H1 (cell line): ENCODE measurements around the gene DCDC2. TPM values are rescaled to one million over a fixed set of nuclear protein-coding genes. Genes with fewer than 3 reads are reported as not detected.

Experiments used
- BRCA1 ChIP-seq: IDR thresholded peaks from 2 replicates; pipeline ENCODE4 v1.6.1; 2012; ENCODE audit warnings: low read depth, low read length, improper control_type of control experiment
- CEBPB ChIP-seq: IDR thresholded peaks from 2 replicates; pipeline ENCODE4 v1.6.1; 2012; ENCODE audit warnings: low read depth, low read length
- CHD1 ChIP-seq: IDR thresholded peaks from 2 replicates; pipeline ENCODE4 v1.6.1; 2012; ENCODE audit warnings: low read depth, low read length, improper control_type of control experiment
- CREB1 ChIP-seq: IDR thresholded peaks from 2 replicates; pipeline ENCODE4 v1.6.1; 2012; ENCODE audit warnings: inconsistent platforms
- E2F6 ChIP-seq: IDR thresholded peaks from 2 replicates; pipeline ENCODE4 v1.6.1; 2012; ENCODE audit warnings: inconsistent platforms
- EP300 ChIP-seq, 2 experiments: IDR thresholded peaks; 1 replicate in 1 of 2; 2 replicates in 1 of 2; pipeline ENCODE4 v1.6.1; 2011 to 2012; ENCODE audit warnings: low read depth in 2 of 2, low read length in 2 of 2, mild to moderate bottlenecking in 2 of 2, borderline replicate concordance in 1 of 2, inconsistent platforms in 1 of 2, moderate library complexity in 1 of 2
- JUN ChIP-seq: IDR thresholded peaks from 2 replicates; pipeline ENCODE4 v1.6.1; 2011; ENCODE audit warnings: low read depth, mild to moderate bottlenecking, improper control_type of control experiment, low read length
- KDM1A ChIP-seq: fragments of 200-600, 300-600 bp; sonication (generic); IDR thresholded peaks from 2 replicates; pipeline ENCODE4 v1.7.1; 2016; ENCODE audit warnings: mild to moderate bottlenecking, low read length, borderline replicate concordance
- KDM5A ChIP-seq: fragments of 200-600 bp; IDR thresholded peaks from 2 replicates; pipeline ENCODE4 v1.7.1; 2012; ENCODE audit warnings: mild to moderate bottlenecking, low read length, inconsistent platforms, mixed read lengths
- MAFK ChIP-seq: IDR thresholded peaks from 2 replicates; pipeline ENCODE4 v1.6.1; 2012; ENCODE audit warnings: low read depth, mild to moderate bottlenecking, improper control_type of control experiment, low read length
- RAD21 ChIP-seq, 2 experiments: IDR thresholded peaks in 1 of 2; conservative IDR thresholded peaks in 1 of 2; 2 replicates each; pipeline ENCODE4 v1.6.1; 2011; ENCODE audit warnings: low read depth in 2 of 2, low read length in 2 of 2, improper control_type of control experiment in 1 of 2, inconsistent platforms in 1 of 2, mild to moderate bottlenecking in 1 of 2, moderate library complexity in 1 of 2
- RXRA ChIP-seq: IDR thresholded peaks from 2 replicates; pipeline ENCODE4 v1.6.1; 2011; ENCODE audit warnings: low read depth, mild to moderate bottlenecking, low read length, moderate library complexity; ENCODE audit not compliant: insufficient read depth
- SAP30 ChIP-seq: fragments of 300-600 bp; sonication (generic); IDR thresholded peaks from 2 replicates; pipeline ENCODE4 v1.7.1; 2012; ENCODE audit warnings: low read length, moderate library complexity, mild to moderate bottlenecking, inconsistent platforms; ENCODE audit not compliant: insufficient read depth, insufficient replicate concordance
- SP2 ChIP-seq: IDR thresholded peaks from 2 replicates; pipeline ENCODE4 v1.6.1; 2012; ENCODE audit warnings: mild to moderate bottlenecking, low read length, inconsistent platforms
- SP4 ChIP-seq: IDR thresholded peaks from 2 replicates; pipeline ENCODE4 v1.6.1; 2012; ENCODE audit warnings: low read length, inconsistent platforms
- SRF ChIP-seq: IDR thresholded peaks from 2 replicates; pipeline ENCODE4 v1.6.1; 2011; ENCODE audit warnings: mild to moderate bottlenecking, low read depth, low read length, moderate library complexity
- TAF1 ChIP-seq: IDR thresholded peaks from 2 replicates; pipeline ENCODE4 v1.6.1; 2011; ENCODE audit warnings: mild to moderate bottlenecking, low read depth, low read length
- TAF7 ChIP-seq: optimal IDR thresholded peaks from 2 replicates; pipeline ENCODE3; 2011; ENCODE audit warnings: low read depth, mild to moderate bottlenecking, inconsistent platforms, low read length, moderate library complexity, borderline replicate concordance
- TBP ChIP-seq: IDR thresholded peaks from 2 replicates; pipeline ENCODE4 v1.6.1; 2011; ENCODE audit warnings: low read depth, low read length, improper control_type of control experiment
- TCF12 ChIP-seq: IDR thresholded peaks from 2 replicates; pipeline ENCODE4 v1.6.1; 2011; ENCODE audit warnings: low read depth, mild to moderate bottlenecking, low read length
- YY1 ChIP-seq: IDR thresholded peaks from 2 replicates; pipeline ENCODE4 v1.6.1; 2011; ENCODE audit warnings: low read depth, mild to moderate bottlenecking, low read length
- ZNF274 ChIP-seq: IDR thresholded peaks from 2 replicates; pipeline ENCODE4 v1.7.0; 2012; ENCODE audit warnings: low read length, borderline replicate concordance; ENCODE audit errors: extremely low read depth
- polyA plus RNA-seq, 7 experiments: library from polyadenylated mRNA; depleted of rRNA in 3 of 7; stranded (reverse) in 5 of 7; unstranded in 2 of 7; fragments of >200 nt in 5 of 7; fragments of 200-250 nt in 2 of 7; gene quantifications; 1 replicate in 5 of 7; 2 replicates in 1 of 7; 4 replicates in 1 of 7; pipeline versions ENCODE4 v1.2.1 to v1.2.3, GENCODE V29; 2011 to 2013; ENCODE audit warnings: missing spikeins in 2 of 7, mixed read lengths in 2 of 7
- total RNA-seq: library from RNA; stranded (reverse); fragmentation: NEBNext Ultra II Directional; extraction: Animal tissue kit (Norgen Biotek cat#: 25700); gene quantifications from 2 replicates; pipeline ENCODE4 v1.2.1, GENCODE V29; 2021
- TF ChIP-seq, protein P1 (sequence below): IDR thresholded peaks from 2 replicates; pipeline ENCODE4 v1.6.1; 2011; ENCODE audit warnings: low read depth, mild to moderate bottlenecking, low read length; ENCODE audit not compliant: insufficient read depth

The DCDC2 gene
- total and polyA plus RNA-seq, 2 of the 8 experiments (the other 6 are each of a cell fraction or from before 2014, with no cell fraction given), result 0.03 to 0.15 TPM

- TF ChIP-seq ZNF274 (no peak), TAF1 (0 out of 2 replicates have a peak, but pooled peaks have one; percentile 13), TAF7 (no peak), SAP30 (peak; percentile 34), KDM5A (no peak), SP2 (no peak), BRCA1 (no peak), YY1 (peak; percentile 63; the same call in 1 of the 2 replicates), TCF12 (0 out of 2 replicates have a peak, but pooled peaks have one; percentile 37), CREB1 (peak; percentile 67), RAD21 (IDR thresholded peaks at IDR 0.05 in 1 of 2, conservative IDR thresholded peaks at IDR 0.05 in 1 of 2; ENCODE audit: low read depth in 2 of 2, low read length in 2 of 2) (peak; percentile 56 to 74), JUN (no peak), CHD1 (no peak), SRF (no peak), RXRA (no peak), MAFK (no peak), TBP (no peak), E2F6 (no peak; the same call in 1 of the 2 replicates), SP4 (0 out of 2 replicates have a peak, but pooled peaks have one; percentile 81), EP300 (IDR thresholded peaks at IDR 0.05; ENCODE audit: borderline replicate concordance in 1 of 2, low read depth in 2 of 2, low read length in 2 of 2) (peak in 1 of 2 experiments; percentile 14; a peak in 1 of 3 replicates), CEBPB (no peak), KDM1A (peak; percentile 83)
- TF ChIP-seq, protein P1, sequence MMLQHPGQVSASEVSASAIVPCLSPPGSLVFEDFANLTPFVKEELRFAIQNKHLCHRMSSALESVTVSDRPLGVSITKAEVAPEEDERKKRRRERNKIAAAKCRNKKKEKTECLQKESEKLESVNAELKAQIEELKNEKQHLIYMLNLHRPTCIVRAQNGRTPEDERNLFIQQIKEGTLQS, result 0 out of 2 replicates have a peak, but pooled peaks have one; percentile 58
Measured at GRCh38 chr6:24359640-24360454, 2.0 kb upstream of the DCDC2 start (continued).
